ENCODE measurements around the gene SCAMP4. TPM values are rescaled to one million over a fixed set of nuclear protein-coding genes. Genes with fewer than 3 reads are reported as not detected.

The SCAMP4 gene
- total RNA-seq, 3 donors from 2014 or later = 57.2 to 61.3 (median 59.8) TPM

DNA sequence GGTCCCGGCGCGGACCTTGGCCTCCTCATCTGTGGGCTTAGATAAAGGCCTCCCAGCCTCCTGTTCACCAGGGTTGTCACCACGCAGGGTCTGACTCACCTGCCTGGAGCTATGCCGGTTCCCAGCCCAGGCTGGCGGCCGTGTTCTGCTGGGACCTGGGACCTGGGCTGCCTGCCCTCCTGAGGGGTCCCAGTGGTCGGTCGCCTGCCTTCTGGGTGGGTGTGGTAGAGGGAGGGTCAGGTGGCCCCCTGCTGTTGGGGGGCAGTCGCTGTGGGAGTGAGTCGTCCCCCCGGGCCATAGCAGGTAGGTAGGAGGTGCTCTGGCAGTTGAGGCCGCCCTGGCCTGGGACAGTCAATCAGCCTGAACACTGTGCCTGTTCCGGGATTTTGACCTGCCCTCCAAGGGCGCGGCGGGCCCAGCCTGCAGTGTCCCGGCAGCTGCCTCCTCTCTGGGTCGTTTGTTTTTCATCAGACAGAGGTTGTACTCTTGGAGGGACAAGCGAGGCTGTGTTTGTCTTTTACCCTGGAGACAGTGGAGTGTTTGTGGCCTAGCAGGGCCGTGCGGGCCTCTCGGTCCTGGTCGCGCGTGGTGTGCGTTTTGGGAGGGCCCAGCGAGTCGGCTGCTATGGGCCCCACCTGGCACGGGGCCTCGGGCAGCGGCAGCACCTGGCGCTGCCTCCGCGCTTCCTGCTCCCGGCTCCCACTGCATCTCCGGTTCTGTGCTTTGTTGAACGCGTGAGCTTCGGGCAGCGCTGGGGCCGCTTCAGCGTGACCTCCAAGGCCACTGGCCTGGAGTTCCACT lies 2.6 kb downstream of the SCAMP4 start:
- ATAC-seq (peak; percentile 72), DNase-seq (peak; percentile 77 to 88 (median 85))
- no peaks in the 10 kb centered on the region for H3K9me3 ChIP-seq
- peaks cover 45% of the 10 kb centered on the region for H3K4me1 ChIP-seq (ENCODE audit: low read depth)
- TF ChIP-seq, protein P1, sequence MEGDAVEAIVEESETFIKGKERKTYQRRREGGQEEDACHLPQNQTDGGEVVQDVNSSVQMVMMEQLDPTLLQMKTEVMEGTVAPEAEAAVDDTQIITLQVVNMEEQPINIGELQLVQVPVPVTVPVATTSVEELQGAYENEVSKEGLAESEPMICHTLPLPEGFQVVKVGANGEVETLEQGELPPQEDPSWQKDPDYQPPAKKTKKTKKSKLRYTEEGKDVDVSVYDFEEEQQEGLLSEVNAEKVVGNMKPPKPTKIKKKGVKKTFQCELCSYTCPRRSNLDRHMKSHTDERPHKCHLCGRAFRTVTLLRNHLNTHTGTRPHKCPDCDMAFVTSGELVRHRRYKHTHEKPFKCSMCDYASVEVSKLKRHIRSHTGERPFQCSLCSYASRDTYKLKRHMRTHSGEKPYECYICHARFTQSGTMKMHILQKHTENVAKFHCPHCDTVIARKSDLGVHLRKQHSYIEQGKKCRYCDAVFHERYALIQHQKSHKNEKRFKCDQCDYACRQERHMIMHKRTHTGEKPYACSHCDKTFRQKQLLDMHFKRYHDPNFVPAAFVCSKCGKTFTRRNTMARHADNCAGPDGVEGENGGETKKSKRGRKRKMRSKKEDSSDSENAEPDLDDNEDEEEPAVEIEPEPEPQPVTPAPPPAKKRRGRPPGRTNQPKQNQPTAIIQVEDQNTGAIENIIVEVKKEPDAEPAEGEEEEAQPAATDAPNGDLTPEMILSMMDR (IDR thresholded peaks at IDR 0.05) = no peak
- no peaks in the 10 kb centered on the region for H3K36me3 ChIP-seq (ENCODE audit: low read depth)
- intact Hi-C loops (cut with DNase I, micrococcal nuclease) = no loop called here
- H3K4me3 ChIP-seq = no peak overlapping the region

- Histone ChIP-seq H3K4me1 (ENCODE audit: low read depth) (peaks cover 45% of the 10 kb centered on the region), H3K4me3 (no peak overlapping the region), H3K9me3 (no peaks in the 10 kb centered on the region), H3K36me3 (ENCODE audit: low read depth) (no peaks in the 10 kb centered on the region)
- TF ChIP-seq, protein P1 (IDR thresholded peaks at IDR 0.05) = no peak
- ATAC-seq = no peak
- peak in 1 of 3 donors; percentile 43 for DNase-seq
- intact Hi-C loops (cut with DNase I, micrococcal nuclease) = no loop called here
Measured at GRCh38 chr19:1908364-1908678, 3.1 kb downstream of the SCAMP4 start.

- H3K4me1 ChIP-seq (ENCODE audit: low read depth) = peaks cover 39% of the 10 kb centered on the region
Measured at GRCh38 chr19:1909761-1910080, 4.5 kb downstream of the SCAMP4 start.

GRCh38 chr19:1910177-1910576 lies 5.0 kb downstream of the SCAMP4 start:
- DNase-seq (no peak), ATAC-seq (no peak)
- intact Hi-C loops (cut with DNase I, micrococcal nuclease) = no loop called here
- H3K4me1 ChIP-seq (ENCODE audit: low read depth) = peaks cover 37% of the 10 kb centered on the region
- no peaks in the 10 kb centered on the region for H3K36me3 ChIP-seq (ENCODE audit: low read depth)
- no peaks in the 10 kb centered on the region for H3K9me3 ChIP-seq
- TF ChIP-seq, protein P1 (IDR thresholded peaks at IDR 0.05) = no peak
- no peak overlapping the region for H3K4me3 ChIP-seq

More at GRCh38 chr19:1909761-1910080, 4.5 kb downstream of the SCAMP4 start:
- H3K36me3 ChIP-seq (ENCODE audit: low read depth) = no peaks in the 10 kb centered on the region
- ATAC-seq (no peak), DNase-seq (no peak)
- no peaks in the 10 kb centered on the region for H3K9me3 ChIP-seq
- TF ChIP-seq, protein P1 (IDR thresholded peaks at IDR 0.05) = no peak
- intact Hi-C loops (cut with DNase I, micrococcal nuclease) = no loop called here
- H3K4me3 ChIP-seq = no peak overlapping the region

DNA sequence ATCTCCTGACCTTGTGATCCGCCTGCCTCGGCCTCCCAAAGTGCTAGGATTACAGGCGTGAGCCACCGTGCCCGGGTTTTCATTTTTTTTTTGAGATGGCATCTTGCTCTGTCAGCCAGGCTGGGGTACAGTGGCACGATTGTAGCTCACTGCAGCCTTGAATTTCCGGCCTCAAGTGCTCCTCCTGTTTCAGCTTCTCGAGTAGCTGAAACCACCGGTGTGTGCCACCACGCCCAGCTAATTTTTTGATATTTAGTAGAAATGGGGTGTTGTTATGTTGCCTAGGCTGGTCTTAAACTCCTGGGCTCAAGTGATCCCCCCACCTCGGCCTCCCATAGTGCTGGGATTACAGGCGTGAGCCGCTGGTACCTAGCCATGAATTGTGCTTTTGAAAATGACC lies 5.9 kb downstream of the SCAMP4 start:
- no peaks in the 10 kb centered on the region for H3K9me3 ChIP-seq
- no peak for ATAC-seq
- TF ChIP-seq, protein P1 (IDR thresholded peaks at IDR 0.05) = no peak
- peaks cover 36% of the 10 kb centered on the region for H3K4me1 ChIP-seq (ENCODE audit: low read depth)
- H3K36me3 ChIP-seq (ENCODE audit: low read depth) = no peaks in the 10 kb centered on the region
- DNase-seq = no peak
- intact Hi-C loops (cut with DNase I, micrococcal nuclease) = no loop called here
- no peak overlapping the region for H3K4me3 ChIP-seq

Data from mucosa of descending colon (tissue), 3 donors.